Activated CD4-positive, alpha-beta T cell treated with anti-CD3 and anti-CD28 coated beads for 1 hour (primary cell): Measurements from ENCODE around the gene MED19.
"Not testable (repeated sequence)": the region's sequence is repeated elsewhere in the genome, so short reads cannot be mapped to it uniquely, and the experiment has no call there.

ENCODE experiments used
- DNase-seq: peaks from one replicate; pipeline ENCODE4 v3.0.0-alpha.2; 2020

MED19 gene

GRCh38 chr11:57703341-57703740, 8.7 kb downstream of the MED19 start:
- DNase-seq: no peak

DNA sequence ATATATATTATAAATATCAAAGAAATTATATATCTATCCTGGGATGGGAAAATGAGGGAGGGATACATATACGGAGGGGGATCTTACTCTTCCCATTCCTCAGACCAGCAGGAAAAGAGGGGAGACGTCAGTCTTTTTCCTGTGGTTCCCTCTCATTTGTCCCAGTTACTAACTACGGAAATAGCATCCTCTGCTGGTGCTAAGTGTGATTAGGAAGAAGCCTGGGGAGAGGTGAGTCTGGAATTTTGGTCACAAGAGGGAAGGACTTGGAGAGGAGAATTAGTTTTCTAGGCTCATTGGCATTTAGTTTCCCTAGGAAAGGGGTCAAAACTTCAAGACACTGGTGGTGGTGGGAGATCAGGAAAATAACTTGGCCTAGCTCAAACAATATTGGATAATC, 11.6 kb downstream of the MED19 start:
- DNase-seq: no peak

DNA sequence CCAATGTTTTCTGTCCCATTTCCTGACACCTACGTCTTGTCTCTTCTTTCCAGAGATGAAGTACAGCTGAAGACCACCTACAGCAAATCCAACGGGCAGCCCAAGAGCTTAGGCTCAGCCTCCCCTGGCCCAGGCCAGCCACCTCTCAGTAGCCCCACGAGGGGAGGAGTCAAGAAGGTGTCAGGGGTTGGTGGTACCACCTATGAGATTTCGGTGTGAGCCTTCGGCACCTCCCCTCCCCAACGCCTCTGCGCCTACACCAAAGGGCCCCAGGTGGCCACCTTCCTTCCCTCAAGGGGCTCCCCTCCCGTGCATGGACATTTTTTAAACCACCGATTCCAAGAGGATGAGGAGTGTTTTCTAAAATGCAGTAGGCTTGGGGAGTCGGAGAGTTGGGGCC, 12.2 kb downstream of the MED19 start:
- no peak for DNase-seq

DNA sequence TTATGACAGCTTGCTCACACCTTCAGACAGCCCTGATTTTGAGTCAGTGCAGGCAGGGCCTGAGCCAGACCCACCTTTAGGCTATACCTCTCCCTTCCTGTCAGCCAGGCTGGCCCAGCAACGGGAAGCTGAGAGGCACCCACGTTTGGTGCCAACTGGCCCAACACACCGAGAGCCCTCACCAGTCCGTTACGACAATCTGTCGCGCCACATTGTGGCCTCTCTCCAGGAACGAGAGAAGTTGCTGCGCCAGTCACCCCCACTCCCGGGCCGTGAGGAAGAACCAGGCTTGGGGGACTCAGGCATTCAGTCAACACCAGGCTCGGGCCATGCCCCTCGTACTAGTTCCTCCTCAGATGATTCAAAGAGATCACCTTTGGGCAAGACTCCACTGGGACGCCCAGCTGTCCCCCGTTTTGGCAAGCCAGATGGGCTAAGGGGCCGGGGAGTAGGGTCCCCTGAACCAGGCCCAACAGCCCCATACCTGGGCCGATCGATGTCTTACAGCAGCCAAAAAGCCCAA, 13.1 kb downstream of the MED19 start:
- no peak for DNase-seq

DNA sequence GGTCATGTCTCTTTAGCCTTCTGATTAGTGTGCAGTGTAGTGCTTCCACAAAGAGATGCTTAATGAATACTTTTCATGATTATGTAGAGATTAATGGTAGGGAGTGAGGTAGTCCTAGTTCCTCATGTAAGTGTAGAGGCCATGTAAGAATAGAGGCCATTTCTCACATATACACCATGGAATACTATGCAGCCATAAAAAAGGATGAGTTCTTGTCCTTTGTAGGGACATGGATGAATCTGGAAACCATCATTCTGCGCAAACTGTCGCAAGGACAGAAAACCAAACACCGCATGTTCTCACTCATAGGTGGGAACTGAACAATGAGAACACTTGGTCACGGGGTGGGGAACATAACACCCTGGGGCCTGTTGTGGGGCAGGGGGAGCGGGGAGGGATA, 21.5 kb downstream of the MED19 start:
- DNase-seq: not testable (repeated sequence)

DNA sequence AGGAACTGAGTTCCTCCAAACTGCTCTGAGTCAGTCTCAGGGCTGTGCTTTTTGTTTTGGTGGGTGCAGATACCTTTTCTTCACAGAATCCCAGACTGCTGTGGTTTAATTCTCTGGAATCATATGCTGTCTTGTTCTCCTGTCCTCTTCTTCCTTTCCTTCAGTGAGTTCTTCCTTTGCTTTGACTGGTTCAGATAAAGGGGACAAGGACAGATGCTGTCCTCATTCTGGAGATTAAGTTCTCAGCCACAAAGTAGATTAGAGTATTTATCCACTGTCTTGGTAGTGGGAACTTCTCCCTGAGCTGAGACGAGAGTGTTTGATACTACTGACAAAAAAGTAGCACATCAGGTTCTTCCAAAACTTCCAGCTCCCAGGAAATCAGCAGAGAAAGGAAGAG, 30.8 kb downstream of the MED19 start:
- no peak for DNase-seq

DNA sequence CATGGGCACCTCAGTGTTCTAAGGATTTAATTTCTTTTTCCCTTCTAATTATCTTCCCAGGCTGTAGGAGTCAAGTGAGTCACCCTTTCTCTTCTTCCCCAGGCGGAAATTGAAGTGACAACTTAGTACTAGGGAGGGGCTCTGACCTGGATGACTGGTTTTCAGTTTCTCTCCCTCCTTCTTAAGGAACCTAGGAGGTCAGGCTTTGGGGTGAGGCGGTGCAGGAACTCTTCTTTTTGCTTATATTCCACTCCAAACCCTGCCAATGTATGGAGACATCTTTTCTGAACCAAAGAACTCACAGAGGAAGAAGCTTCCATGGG, 31.5 kb downstream of the MED19 start:
- DNase-seq: no peak

DNA sequence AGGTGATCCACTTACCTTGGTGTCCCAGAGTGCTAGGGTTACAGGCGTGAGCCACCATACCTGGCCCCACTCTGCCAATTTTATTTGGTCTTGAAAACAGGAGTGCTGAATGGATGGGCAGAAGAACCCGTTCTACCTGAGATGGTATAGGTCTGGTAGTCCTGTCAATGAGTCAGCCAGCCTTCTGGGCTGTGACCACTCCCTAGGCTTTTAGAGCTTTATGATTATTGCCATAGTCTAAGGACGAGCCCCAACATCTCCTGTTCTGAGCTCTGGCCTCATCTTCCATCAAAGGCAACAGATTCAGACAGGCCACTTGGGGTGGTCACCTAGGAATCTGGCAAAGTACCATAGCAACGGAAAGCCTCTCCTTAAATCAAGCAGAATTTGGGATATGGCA, 32.6 kb downstream of the MED19 start:
- no peak for DNase-seq

DNA sequence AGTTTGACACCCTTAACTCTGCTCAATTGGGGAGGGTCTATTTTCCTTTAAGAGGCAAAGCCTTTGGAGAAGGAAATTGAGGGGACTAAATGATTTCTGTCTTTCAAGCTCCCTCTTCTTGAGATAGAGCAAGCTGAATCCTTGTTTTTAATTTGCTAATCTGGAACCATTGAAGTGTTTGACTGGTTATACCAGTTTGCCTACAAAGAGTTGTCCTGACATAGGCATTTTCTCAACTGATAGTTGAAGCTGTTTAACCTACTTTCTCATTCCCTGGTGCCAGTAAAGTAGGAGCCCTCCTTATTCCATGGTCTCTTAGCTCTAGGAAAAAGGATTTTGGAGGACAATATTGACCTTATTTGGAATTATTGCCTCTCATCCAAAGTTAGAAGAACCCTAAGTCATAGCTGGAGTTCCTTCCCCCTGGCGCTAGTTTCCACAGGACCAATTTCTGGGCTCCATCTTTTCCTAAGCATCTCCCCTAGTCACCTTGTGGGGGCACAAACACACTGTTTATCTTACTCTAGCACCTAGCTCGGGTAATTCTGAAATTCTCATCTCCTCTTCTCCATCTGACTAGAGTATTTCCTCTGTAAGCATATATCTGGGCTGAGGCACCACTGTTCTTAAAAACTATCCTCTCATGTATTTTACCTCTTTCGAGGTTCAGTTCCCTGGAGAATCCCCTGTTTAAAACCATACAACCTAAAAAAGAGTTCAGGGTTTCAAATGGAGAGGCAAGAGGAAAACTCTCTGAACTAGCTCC, 36.7 kb downstream of the MED19 start:
- DNase-seq: no peak

DNA sequence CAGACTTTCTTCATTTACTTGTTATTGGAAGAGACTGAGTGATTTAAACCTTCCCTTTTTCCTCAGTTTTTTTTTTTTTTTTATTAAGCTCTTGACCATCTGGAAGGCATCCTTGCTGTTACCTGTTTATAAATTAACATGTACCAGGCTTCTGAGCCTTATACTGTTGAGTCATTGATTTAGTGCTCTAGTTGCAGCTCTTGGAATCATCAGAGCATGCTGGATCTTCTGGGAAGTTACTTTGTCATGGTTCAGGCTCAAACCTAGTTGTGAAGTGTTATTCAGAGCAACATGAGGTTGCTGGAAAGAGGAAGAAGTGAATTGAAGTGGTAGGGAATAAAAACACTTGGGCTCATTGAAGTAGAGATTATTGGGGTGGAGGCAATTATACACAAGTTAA, 37.8 kb downstream of the MED19 start:
- DNase-seq: no peak

DNA sequence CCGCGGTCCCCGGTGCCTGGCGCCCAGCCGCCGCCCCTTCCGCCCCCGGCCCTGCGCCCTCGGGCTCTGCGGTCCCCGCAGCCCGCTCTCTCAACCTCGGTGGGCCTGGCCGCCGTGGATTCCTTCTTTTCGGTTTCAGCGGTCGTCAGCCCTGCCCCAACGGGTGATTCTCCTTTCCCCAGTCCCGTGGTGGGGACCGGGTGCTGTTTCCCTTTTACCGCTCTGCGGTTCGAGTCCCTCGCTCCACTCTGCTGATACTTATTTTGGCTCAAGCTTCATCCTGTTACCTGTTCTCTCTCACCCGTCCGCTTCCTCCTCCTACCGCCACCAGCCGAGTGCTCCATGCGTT, 43.6 kb downstream of the MED19 start:
- no peak for DNase-seq

GRCh38 chr11:57667736-57668433, 44.1 kb downstream of the MED19 start, which contains the start of gene ZDHHC5:
Gene ZDHHC5 (plus strand): TSS chr11:57668114. CDS start chr11:57673091, 4,977 bp downstream.
- DNase-seq: peak; percentile 100

DNA sequence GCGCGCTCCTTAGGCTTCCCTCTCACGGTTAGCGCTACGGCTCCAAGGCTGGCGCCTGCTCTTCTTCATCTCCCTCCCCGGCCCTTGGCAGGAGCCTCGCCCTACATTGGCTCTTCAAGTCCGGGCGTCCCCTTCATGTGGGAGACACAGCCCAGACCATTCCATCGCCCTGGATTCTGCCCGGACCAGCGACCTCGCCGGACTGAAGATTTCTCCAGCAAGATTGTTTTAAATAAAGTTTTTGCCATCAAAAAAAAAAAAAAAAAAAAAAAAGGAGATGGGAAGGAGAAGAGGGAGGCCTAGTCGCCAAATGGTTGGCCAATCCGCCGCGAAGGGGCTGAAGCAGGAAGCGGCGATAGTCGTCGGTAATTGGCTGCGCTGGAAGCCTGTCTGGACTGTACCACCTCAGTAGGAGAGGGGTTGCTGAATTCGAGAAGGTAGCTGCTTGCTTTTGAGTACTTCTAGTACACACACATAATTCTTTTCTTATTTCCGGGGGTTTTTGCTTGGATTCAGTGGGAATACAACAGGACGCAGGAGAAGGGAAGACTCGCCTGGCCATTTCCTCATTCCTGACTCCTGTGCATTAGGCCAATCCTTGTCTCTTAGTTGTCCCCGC, 44.8 kb downstream of the MED19 start:
- peak; percentile 91 for DNase-seq

DNA sequence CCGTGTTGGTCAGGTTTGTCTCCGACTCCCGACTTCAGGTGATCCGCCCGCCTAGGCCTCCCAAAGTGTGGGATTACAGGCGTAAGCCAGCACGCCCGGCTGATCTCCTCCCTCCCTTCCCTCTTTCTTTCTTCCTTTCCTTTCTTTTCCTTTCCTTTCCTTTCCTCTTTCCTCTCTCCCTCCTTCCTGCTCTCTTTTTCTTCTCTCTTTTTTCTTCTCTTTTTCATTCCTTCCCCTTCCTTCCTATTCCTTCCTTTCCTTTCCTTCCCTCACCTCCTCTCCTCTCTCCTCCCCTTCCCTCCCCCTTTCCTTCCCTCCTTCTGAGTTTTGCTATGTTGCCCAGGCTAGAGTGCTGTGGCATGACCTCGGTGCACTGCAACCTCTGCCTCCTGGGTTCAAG, 48.0 kb downstream of the MED19 start:
- no peak for DNase-seq

DNA sequence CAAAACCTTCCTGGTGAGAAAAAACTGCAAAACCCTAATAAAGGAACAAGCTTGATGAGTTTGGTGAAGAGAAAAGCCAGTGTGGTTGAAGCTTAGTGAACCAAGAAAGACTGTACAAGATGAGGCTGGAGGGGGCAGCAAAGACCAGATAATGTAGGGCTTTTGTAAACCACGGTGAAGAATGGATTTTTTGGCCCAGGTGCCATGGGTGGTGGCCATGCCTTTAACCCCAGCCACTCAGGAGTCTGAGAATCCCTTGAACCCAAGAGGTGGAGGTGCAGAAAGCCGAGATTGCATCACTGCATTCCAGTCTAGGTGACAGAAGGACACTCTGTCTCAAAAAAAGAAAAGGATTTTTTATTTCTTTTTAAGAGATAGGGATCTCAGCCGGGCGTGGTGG, 49.1 kb downstream of the MED19 start:
- no peak for DNase-seq

- no peak for DNase-seq
Measured at GRCh38 chr11:57659669-57660068, 52.3 kb downstream of the MED19 start.

DNA sequence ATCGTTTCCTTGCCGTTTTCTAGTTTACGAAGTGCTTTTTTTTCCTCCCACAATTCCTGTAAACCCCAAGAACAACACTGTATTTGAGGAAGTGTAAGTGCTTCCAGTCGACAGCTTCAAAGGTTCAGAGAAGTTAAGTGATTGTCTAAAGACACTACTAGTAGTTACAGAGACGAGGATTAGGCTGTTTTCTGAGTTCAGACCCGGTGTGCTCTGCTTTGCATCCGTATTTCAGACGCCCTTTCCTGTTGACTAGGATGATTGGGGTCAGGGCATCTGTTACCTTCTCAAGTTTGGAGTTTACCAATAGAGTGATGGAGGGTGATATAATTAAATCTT, 54.0 kb downstream of the MED19 start:
- no peak for DNase-seq

DNA sequence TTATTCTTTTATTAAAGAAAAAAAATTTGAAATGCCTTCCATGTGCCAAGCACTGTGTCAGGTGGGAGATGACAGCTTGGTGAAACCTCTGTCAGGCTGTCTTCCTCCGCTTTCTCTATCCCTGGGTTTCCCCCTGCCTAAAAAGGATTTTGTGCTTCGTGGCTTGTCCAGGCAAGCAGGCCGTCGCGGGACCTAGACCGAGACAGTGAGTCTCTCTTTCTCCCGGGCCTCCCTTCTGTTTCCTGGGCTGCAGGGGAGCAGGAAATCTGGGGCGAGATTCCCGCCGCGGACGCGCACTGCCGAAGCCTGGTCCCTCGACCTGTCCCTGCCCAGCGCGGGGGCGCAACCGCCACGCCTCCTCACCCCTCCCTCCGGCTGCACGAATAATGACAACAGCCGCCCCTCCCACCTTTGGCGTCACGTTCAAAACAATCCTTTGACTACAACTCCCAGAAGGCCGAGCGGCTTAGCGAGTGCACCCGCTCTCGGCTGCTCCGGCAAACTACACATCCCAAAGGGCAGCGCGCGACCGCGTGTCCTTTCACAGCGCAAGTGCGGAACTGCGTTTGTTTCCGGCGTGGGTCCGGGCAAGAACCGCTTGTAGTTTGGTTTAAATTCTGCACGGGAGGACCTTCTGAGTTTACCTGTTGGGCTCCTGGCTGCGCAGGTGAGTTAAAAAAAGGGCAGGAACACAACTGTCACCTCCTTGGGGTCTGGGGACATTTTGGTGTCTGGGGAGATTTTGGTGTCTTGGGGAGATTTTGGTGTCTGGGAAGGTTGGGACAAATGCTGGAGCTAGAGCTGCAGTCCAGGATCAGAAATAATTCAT, 54.6 kb downstream of the MED19 start, which contains the start of gene CLP1:
TSS of gene CLP1 (plus strand) at position 569 of the 829 bp plus-strand sequence. CDS start 1,715 bp downstream, outside the sequence.
- peak; percentile 97 for DNase-seq

DNA sequence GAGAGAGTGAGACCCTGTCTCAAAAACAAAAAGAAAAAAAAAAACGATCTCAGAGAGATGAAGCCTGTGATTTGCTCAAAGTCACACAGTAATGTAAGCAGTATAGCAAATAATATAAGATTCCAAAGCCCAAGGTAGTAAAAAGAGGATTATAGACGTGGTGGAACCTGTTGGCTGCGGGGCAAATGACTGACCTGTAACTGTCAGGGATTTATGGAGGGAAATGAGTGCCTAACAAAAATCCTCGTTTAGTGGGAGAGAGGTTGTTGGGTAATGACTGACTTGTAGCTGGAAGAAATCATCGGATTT, 55.2 kb downstream of the MED19 start:
- DNase-seq: no peak
